AG04450 (cell line): ENCODE results near the gene ERI3. TPM values are rescaled to one million over a fixed set of nuclear protein-coding genes. Genes with fewer than 3 reads are reported as not detected.

Experiments
- CTCF ChIA-PET: fragments of 300-600, 350-600 bp; formaldehyde crosslinking; extraction: SDS; loops from one replicate; lab custom pipeline; 2022; ENCODE audit warnings: antibody characterized with exemption, inconsistent platforms; lab: Charles Lee
- POLR2A ChIA-PET: fragments of 350-600 bp; formaldehyde crosslinking; extraction: SDS; loops from one replicate; lab custom pipeline; 2021; ENCODE audit warnings: antibody characterized with exemption, inconsistent platforms; lab: Yijun Ruan, JAX
- DNase-seq: peaks from one replicate; pipeline ENCODE4 v3.0.0-alpha.2; 2011; ENCODE audit warnings: low read depth, low spot score
- H3K27ac ChIP-seq: one replicate; pipeline ENCODE4 v1.5.1; 2012; ENCODE audit warnings: low read depth, low read length, control low read depth
- H3K27me3 ChIP-seq: one replicate; pipeline ENCODE4 v1.6.0; 2012; ENCODE audit warnings: low read length; ENCODE audit not compliant: control insufficient read depth, insufficient read depth
- H3K4me3 ChIP-seq: 2 replicates; pipeline ENCODE4 v1.5.1; 2011; ENCODE audit warnings: mild to moderate bottlenecking, low read depth, low read length, control low read depth
- H3K9me3 ChIP-seq: 2 replicates; pipeline ENCODE4 v1.5.1; 2012; ENCODE audit warnings: low read length; ENCODE audit not compliant: control insufficient read depth, insufficient read depth
- CTCF ChIP-seq: IDR thresholded peaks from 2 replicates; pipeline ENCODE4 v1.5.1; 2011; ENCODE audit warnings: low read depth, low read length, control low read depth, inconsistent platforms
- polyA plus RNA-seq: library from polyadenylated mRNA; depleted of rRNA; stranded (reverse); fragments of >200 nt; gene quantifications from 2 replicates; pipeline ENCODE4 v1.2.3, GENCODE V29; 2011

Gene ERI3
- polyA plus RNA-seq, 1 experiment, result 46.2 TPM

GRCh38 chr1:44353604-44354003, 1.5 kb downstream of the ERI3 start:
- DNase-seq, result no peak
- H3K27ac ChIP-seq, result no peak overlapping the region
- ChIA-PET POLR2A (no interaction called here), CTCF (interaction anchor here (1.0 to 2.7 kb wide), 3 partner anchors 24 to 293 kb away, joined by 3 to 7 read pairs (median 4); no protein-coding TSS in a partner anchor)
- H3K4me3 ChIP-seq, result no peak overlapping the region
- H3K9me3 ChIP-seq, result no peaks in the 10 kb centered on the region
- H3K27me3 ChIP-seq, result no peaks in the 10 kb centered on the region
- TF ChIP-seq CTCF, result no peak

GRCh38 chr1:44351289-44351688, 3.8 kb downstream of the ERI3 start:
- Histone ChIP-seq H3K27me3 (no peaks in the 10 kb centered on the region), H3K4me3 (no peak overlapping the region), H3K27ac (no peak overlapping the region), H3K9me3 (no peaks in the 10 kb centered on the region)
- POLR2A ChIA-PET, result no interaction called here
- CTCF ChIA-PET, result interaction anchor here (0.8 to 1.1 kb wide), 2 partner anchors 27 to 31 kb away, joined by 3 to 5 read pairs; no protein-coding TSS in a partner anchor
- no peak for TF ChIP-seq CTCF
- no peak for DNase-seq

- Histone ChIP-seq H3K4me3 (no peak overlapping the region), H3K27me3 (no peaks in the 10 kb centered on the region), H3K27ac (no peak overlapping the region), H3K9me3 (no peaks in the 10 kb centered on the region)
- DNase-seq, result no peak
- ChIA-PET POLR2A (no interaction called here), CTCF (interaction anchor here (0.7 kb wide), 1 partner anchor 30 kb away, joined by 3 read pairs; no protein-coding TSS in a partner anchor)
- TF ChIP-seq CTCF, result no peak
Observed at GRCh38 chr1:44348061-44348485, 7.0 kb downstream of the ERI3 start.

GRCh38 chr1:44347280-44347679, 7.8 kb downstream of the ERI3 start:
- no peaks in the 10 kb centered on the region for H3K27me3 ChIP-seq
- ChIA-PET CTCF (no interaction called here), POLR2A (interaction anchor here (0.7 kb wide), 1 partner anchor 21 kb away, joined by 3 read pairs; no protein-coding TSS in a partner anchor)
- DNase-seq, result no peak
- H3K27ac ChIP-seq, result no peak overlapping the region
- H3K4me3 ChIP-seq, result no peak overlapping the region
- H3K9me3 ChIP-seq, result no peaks in the 10 kb centered on the region
- TF ChIP-seq CTCF, result no peak

- Histone ChIP-seq H3K27ac (no peak overlapping the region), H3K9me3 (no peaks in the 10 kb centered on the region), H3K4me3 (no peak overlapping the region), H3K27me3 (no peaks in the 10 kb centered on the region)
- no peak for DNase-seq
- TF ChIP-seq CTCF, result no peak
- ChIA-PET POLR2A (interaction anchor here (0.7 kb wide), 1 partner anchor 21 kb away, joined by 3 read pairs; no protein-coding TSS in a partner anchor), CTCF (no interaction called here)
Observed at GRCh38 chr1:44346878-44347277, 8.2 kb downstream of the ERI3 start.
